Hematopoietic multipotent progenitor cell treated with erythropoietin and hydrocortisone succinate and interleukin-3 and kit ligand, for 17 days (in vitro differentiated cells): Measurements from ENCODE around the gene ZNF33A.
"Not testable (repeated sequence)": the region's sequence is repeated elsewhere in the genome, so short reads cannot be mapped to it uniquely, and the experiment has no call there.

ENCODE experiments used
- DNase-seq: peaks from one replicate; pipeline ENCODE4 v3.0.0-alpha.2; 2015; ENCODE audit warnings: low spot score

Gene ZNF33A

GRCh38 chr10:38010119-38010903, at the start of gene ZNF33A:
TSS of gene ZNF33A (plus strand) at chr10:38010675. CDS start at chr10:38012342, 1,667 bp downstream.
- peak; percentile 75 for DNase-seq

GRCh38 chr10:37965006-37965405, 45.5 kb upstream of the ZNF33A start:
- no peak for DNase-seq

- no peak for DNase-seq
These were observed 38.1 kb upstream of the ZNF33A start for GRCh38 chr10:37972396-37972795.

- peak; percentile 6 for DNase-seq
These were observed 35.0 kb upstream of the ZNF33A start for GRCh38 chr10:37975401-37975991.

DNA sequence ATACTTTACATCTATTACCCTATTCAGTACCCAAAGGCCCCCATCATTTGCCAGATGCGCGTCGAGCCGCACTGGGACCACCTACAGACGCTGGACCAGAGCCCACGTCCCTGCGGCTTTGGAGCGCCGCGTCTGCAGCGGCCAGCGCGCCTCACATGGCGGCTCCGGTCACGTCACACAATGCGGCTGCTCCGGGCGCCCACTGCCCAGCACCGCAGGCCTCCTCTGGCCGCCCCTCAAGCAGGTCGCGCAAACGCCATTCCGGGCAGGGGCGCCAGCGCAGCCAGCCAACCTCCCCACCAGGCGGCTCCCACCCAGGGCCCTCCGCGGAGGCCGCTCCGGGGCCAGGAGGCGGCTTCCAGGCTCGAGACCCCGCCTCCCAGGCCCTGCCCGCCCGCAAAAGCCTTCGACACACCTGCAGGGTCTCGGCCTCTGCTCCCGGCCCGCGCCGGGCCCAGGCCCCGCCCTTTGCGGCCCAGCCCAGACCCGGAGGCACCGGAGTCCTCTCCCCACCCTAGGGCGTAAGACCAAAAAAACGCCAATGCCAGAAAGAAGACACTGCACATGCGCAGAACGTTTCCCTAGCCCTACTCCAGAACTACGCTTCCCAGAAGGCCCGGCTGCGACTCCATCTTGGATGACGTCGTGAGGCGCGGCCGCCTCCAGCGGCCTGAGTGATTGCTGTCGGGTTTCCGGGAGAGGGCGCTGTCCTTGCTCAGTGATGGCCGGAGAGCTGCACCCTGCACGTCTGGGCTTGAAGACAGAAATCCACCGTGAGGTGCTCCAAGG, 34.2 kb upstream of the ZNF33A start, which contains the start of gene ZNF25:
Gene ZNF25 (minus strand): TSS at position 557 of the 789 bp plus-strand sequence. CDS start 4,925 bp downstream, outside the sequence.
- peak; percentile 98 for DNase-seq

DNA sequence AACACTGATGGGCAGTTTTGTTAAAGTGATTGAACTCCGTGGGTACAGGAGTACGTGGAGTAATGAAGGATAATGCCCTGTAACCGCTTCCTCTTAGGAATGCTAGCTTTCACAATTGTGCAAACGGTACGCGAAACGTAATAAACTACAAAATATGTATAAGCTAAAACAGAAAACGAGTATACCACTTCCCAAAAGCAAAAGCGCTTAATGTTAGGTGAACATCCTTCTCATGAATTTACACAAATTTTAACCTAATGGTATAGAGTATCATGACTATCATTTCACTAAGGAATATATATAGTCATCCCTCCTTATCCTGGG, 33.6 kb upstream of the ZNF33A start:
- DNase-seq, result no peak

DNA sequence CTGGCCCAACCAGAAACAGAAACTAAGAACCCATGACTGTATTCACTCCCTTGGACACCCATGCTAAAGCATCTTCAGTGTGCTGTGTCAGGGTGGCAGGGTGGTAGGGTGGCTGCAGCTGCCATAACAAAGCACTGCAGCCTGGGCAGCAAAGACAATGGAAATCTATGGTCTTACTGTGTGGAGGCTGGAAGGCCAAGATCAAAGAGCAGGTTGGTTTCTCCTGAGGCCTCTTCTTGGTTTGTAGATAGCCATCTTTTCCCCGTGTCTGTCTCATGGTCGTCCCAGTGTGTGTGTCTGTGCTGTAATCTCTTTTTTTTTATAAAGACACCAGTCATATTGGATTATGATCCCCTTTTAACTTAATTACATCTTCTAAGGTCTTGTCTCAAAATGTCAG, 18.8 kb upstream of the ZNF33A start:
- no peak for DNase-seq

GRCh38 chr10:37992083-37992482, 18.4 kb upstream of the ZNF33A start:
- no peak for DNase-seq

DNA sequence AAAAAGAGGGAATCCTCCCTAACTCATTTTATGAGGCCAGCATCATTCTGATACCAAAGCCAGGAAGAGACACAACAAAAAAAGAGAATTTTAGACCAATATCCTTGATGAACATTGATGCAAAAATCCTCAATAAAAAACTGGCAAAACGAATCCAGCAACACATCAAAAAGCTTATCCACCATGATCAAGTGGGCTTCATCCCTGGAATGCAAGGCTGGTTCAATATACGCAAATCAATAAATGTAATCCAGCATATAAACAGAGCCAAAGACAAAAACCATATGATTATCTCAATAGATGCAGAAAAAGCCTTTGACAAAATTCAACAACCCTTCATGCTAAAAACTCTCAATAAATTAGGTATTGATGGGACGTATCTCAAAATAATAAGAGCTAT, 11.6 kb upstream of the ZNF33A start:
- DNase-seq, result not testable (repeated sequence)

DNA sequence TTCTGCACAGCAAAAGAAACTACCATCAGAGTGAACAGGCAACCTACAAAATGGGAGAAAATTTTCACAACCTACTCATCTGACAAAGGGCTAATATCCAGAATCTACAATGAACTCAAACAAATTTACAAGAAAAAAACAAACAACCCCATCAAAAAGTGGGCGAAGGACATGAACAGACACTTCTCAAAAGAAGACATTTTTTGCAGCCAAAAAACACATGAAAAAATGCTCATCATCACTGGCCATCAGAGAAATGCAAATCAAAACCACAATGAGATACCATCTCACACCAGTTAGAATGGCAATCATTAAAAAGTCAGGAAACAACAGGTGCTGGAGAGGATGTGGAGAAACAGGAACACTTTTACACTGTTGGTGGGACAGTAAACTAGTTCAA, 10.0 kb upstream of the ZNF33A start:
- DNase-seq, result not testable (repeated sequence)

GRCh38 chr10:38003026-38003425, 7.4 kb upstream of the ZNF33A start:
- DNase-seq, result no peak

GRCh38 chr10:38003588-38003987, 6.9 kb upstream of the ZNF33A start:
- no peak for DNase-seq

- DNase-seq, result no peak
These were observed 2.9 kb upstream of the ZNF33A start for GRCh38 chr10:38007551-38007950.

DNA sequence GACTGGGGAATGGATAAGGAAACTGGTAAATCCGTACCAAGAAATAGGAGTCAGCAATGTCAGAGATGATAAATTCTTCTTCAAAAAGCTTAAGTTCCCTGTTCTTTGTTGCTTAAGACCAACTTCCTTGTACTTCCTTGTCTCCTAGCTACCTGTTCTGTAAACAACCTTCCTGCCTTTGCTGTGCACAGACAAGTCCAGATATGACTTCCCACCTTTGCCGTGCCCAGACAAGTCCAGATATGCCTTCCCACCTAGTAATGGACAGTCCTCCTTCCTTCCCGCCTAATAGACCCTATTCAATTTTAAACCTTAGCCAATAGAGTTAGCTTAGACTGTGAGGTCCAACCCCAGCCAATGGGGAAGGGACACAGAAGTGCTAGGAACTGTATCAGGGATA, 2.5 kb upstream of the ZNF33A start:
- no peak for DNase-seq

GRCh38 chr10:38016354-38016753, 5.9 kb downstream of the ZNF33A start:
- no peak for DNase-seq

DNA sequence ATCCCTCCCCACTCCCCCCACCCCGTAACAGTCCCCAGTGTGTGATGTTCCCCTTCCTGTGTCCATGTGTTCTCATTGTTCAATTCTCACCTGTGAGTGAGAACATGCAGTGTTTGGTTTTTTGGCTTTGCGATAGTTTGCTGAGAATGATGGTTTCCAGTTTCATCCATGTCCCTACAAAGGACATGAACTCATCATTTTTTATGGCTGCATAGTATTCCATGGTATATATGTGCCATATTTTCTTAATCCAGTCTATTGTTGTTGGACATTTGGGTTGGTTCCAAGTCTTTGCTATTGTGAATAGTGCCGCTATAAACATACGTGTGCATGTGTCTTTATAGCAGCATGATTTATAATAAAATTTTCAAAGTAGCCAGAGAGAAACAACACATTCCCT, 8.6 kb downstream of the ZNF33A start:
- DNase-seq, result not testable (repeated sequence)

- DNase-seq, result no peak
These were observed 14.8 kb downstream of the ZNF33A start for GRCh38 chr10:38025283-38025682.

DNA sequence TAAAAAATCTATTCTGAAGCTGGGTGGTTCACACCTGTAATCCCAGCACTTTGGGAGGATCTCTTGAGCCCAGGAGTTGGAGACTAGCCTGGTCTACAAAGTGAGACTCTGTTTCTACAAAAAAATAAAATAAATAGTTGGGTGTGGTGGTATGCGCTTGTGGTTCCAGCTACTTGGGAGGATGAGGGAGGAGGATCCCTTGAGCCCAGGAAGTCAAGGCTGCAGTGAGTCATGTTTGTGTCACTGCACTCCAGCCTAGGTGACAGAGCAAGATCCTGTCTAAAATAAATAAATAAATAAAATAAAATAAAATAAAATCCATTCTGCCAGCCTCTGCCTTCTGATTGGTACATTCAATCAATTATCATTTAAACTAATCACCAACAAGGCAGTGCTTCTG, 17.5 kb downstream of the ZNF33A start:
- DNase-seq, result no peak

DNA sequence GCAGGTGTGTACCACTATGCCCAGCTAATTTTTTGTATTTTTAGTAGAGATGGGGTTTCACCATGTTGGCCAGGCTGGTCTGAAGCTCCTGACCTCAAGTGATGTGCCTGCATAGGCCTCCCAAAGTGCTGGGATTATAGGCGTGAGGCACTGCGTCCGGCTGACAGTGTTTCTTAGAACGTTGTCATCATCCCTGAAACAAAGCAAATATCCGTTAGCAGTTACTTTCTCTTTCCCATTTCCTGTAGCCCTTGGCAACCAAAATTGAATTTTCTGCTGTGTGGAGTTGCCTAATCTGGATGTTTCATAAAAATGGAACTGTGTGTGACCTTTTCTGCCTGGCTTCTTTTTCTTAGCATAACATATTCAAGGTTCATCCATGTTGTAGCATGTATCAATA, 22.4 kb downstream of the ZNF33A start:
- no peak for DNase-seq

DNA sequence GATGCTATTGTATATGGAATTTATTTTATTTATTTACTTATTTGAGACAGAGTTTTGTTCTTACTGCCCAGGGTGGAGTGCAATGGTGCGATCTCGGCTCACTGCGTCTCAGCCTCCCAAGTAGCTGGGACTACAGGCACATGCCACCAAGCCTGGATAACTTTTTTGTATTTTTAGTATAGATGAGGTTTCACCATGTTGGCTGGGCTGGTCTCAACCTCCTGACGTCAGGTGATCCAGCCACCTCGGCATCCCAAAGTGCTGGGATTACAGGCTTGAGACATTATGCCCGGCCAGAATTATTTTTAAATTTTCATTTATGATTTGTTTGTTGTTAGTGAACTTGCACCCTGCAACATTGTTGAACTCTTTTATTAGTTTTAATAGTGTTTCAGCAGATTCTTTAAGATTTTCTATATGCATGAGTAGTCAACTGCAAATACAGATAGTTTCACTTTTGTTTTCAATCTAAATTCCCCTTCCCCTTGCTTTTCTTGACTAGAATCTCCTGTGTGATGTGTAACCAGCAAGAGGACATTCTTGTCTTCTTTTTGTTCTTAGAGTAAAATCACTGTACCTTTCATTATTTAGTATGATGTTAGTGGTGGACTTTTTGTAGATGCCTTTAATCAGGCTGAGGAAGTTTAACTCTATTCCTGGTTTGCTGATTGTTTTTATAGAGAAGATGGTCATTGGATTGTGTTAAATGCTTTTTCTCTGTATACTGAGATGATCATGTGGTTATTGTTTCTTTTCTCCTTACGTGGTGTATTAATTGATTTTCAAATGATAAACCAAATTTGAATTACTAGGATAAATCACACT, 27.8 kb downstream of the ZNF33A start:
- DNase-seq, result no peak

- no peak for DNase-seq
These were observed 28.4 kb downstream of the ZNF33A start for GRCh38 chr10:38038932-38039245.

DNA sequence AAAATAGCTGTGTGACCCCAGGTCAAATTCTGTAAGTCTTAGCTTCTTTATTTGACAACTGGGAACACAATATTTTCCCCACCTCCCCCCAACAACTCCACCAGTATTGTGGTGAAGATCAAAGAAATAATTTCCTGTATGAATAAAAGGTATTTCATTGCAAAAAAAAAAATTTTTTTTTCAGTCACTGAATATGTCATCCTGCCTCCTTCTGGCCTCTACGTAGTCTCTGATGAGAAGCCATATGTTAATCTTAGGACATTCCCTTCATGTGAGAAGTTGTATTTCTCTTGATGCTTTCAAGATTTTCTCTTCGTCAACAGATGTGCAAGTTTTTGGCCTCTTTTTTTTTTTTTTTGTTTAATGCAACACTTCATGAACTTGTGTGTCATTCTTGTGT, 33.0 kb downstream of the ZNF33A start:
- no peak for DNase-seq
